HFF-Myc (cell line): ENCODE measurements around the gene MEA1.
"Not testable (repeated sequence)": the region's sequence is repeated elsewhere in the genome, so short reads cannot be mapped to it uniquely, and the experiment has no call there.

ENCODE experiments used
- DNase-seq: peaks from one replicate; pipeline ENCODE4 v3.0.0-alpha.2; 2011; ENCODE audit warnings: low read depth; ENCODE audit errors: extremely low read depth
- H3K4me3 ChIP-seq: replicated peaks from 2 replicates; pipeline ENCODE4 v1.5.1; 2011; ENCODE audit warnings: low read depth, mild to moderate bottlenecking, control low read depth, low read length
- CTCF ChIP-seq: IDR thresholded peaks from 2 replicates; pipeline ENCODE4 v1.5.1; 2012; ENCODE audit warnings: mild to moderate bottlenecking, low read depth, low read length, control low read depth; ENCODE audit errors: missing control alignments

MEA1 gene

GRCh38 chr6:43050981-43051380 is 37.2 kb upstream of the MEA1 start:
- no peak for DNase-seq
- no peak for TF ChIP-seq CTCF

GRCh38 chr6:43047998-43048397 is 34.3 kb upstream of the MEA1 start:
- DNase-seq: no peak
- no peak for TF ChIP-seq CTCF
- H3K4me3 ChIP-seq: no peak overlapping the region

More at GRCh38 chr6:43050981-43051380, 37.2 kb upstream of the MEA1 start:
- no peak overlapping the region for H3K4me3 ChIP-seq

GRCh38 chr6:43045371-43045930 is 31.7 kb upstream of the MEA1 start:
- no peak for TF ChIP-seq CTCF
- no peak for DNase-seq

GRCh38 chr6:43043310-43043709 is 29.6 kb upstream of the MEA1 start:
- TF ChIP-seq CTCF: no peak
- no peak for DNase-seq
- no peak overlapping the region for H3K4me3 ChIP-seq

More at GRCh38 chr6:43045371-43045930, 31.7 kb upstream of the MEA1 start:
- H3K4me3 ChIP-seq: no peak overlapping the region

- not testable (repeated sequence) for DNase-seq, H3K4me3 ChIP-seq
Measured at GRCh38 chr6:43041475-43041874, 27.7 kb upstream of the MEA1 start.

GRCh38 chr6:43040542-43041257 is 27.0 kb upstream of the MEA1 start:
- no peak for TF ChIP-seq CTCF
- DNase-seq: no peak
- no peak overlapping the region for H3K4me3 ChIP-seq

GRCh38 chr6:43038727-43039126 is 25.0 kb upstream of the MEA1 start:
- TF ChIP-seq CTCF: no peak
- H3K4me3 ChIP-seq: no peak overlapping the region
- DNase-seq: no peak
